HG02973 (cell line): ENCODE data around the gene ERGIC1.

Source experiments
- ATAC-seq: cut with Tn5 transposase; IDR thresholded peaks from one replicate; pipeline ENCODE4 v1.9.1; 2021; ENCODE audit warnings: moderate library complexity; ENCODE audit not compliant: unreplicated experiment

ERGIC1 gene

GRCh38 chr5:172940268-172941066 lies 106.4 kb downstream of the ERGIC1 start:
- ATAC-seq, result no peak

DNA sequence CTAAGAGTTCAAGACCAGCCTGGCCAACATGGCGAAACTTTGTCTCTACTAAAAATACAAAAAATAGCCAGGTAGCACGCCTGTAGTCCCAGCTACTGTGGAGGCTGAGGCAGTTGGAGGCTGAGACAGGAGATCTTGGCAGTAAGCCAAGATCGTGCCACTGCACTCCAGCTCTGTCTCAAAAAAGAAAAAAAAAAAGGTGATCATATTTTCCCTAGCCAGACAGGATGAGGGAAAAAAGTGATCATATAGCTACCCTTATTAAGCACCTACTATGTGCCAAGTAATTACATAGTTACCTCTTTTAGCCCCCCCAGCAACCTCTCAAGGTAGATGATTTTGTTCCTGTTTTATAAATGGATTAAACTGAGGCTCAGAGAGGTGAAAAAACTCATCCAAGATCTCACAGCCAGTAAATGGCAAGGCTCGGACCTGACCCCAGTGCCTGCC lies 107.0 kb downstream of the ERGIC1 start:
- ATAC-seq, result no peak

- no peak for ATAC-seq
Measured at GRCh38 chr5:172942556-172942955, 108.5 kb downstream of the ERGIC1 start.

DNA sequence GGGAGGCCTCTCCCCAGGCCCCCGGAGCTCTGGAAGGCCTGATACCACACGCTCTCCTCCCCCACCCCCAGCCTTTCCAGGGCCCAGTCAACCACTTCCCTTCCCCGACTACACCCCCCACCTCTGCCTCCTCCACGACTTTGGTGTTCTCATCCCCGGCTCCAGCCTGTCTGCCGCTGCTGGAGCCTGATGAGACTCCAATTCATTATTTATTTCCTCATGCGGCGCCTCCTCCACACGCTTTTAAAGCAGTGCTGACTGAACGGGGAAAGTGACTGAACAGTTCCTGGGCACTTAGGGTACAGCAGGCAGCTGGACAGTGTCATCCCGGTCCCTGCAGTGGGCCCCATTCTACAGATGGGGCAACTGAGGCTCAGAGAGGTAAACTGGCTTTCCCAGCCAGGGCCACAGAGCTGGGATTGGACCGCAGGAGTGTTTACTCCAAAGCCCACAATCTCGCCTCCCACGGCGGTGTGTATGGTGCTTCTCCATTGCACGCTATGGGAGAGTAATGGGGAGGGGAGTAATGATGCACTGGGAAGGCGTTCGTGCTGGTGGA lies 109.3 kb downstream of the ERGIC1 start:
- ATAC-seq, result no peak

GRCh38 chr5:172943906-172944305 lies 109.9 kb downstream of the ERGIC1 start:
- ATAC-seq, result no peak

GRCh38 chr5:172944741-172945140 lies 110.7 kb downstream of the ERGIC1 start:
- ATAC-seq, result no peak

GRCh38 chr5:172945151-172945550 lies 111.1 kb downstream of the ERGIC1 start:
- ATAC-seq, result no peak

- ATAC-seq, result no peak
Measured at GRCh38 chr5:172946146-172946545, 112.1 kb downstream of the ERGIC1 start.

DNA sequence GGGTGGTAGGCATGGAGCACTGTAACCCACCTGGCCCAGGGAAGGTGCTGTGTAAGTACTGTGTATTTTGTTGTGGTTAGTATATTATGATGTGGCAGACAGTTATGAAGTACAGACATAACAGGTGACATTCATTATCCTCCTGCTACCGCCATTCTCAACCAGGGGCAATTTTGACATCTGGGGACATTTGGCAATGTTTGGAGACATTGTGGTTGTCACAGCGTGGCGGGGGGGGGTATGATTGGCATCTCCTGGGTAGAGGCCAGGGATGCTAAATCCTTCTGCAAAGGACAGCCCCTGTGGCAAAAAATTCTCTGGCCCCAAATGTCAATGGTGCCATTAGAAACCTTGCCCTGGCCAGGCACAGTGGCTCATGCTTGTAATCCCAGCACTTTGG lies 115.4 kb downstream of the ERGIC1 start:
- no peak for ATAC-seq

DNA sequence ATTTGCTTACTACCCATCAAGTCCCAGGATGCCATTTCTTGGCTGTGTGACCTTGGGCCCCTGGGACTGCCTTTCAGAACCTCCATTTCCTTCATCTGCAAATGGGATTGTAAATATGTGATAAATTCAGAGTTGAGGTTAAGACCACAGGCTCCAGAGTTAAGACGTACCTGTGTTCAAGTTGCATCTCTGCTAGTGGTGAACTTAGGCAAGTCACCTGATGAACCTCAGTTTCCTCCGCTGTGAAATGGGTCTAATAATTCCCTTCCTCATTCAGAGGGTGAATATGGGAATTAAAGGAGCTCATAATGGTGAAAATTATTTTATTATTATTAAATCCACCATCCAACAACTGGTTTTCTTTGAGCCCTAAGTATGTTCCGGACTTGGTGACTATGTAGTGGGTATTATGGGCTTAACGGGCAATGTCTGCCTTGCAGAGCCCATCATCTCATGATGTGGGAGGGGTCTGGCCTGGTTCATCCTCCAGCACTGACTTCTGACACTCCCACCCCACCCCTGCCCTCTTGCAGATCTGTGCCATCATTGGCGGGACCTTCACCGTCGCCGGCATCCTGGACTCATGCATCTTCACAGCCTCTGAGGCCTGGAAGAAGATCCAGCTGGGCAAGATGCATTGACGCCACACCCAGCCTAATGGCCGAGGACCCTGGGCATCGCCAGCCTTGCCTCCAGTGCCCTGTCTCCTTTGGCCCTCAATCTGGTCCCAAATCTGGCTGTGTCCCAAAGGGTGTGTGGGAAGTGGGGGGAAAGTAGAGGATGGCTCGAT lies 116.3 kb downstream of the ERGIC1 start:
- no peak for ATAC-seq

DNA sequence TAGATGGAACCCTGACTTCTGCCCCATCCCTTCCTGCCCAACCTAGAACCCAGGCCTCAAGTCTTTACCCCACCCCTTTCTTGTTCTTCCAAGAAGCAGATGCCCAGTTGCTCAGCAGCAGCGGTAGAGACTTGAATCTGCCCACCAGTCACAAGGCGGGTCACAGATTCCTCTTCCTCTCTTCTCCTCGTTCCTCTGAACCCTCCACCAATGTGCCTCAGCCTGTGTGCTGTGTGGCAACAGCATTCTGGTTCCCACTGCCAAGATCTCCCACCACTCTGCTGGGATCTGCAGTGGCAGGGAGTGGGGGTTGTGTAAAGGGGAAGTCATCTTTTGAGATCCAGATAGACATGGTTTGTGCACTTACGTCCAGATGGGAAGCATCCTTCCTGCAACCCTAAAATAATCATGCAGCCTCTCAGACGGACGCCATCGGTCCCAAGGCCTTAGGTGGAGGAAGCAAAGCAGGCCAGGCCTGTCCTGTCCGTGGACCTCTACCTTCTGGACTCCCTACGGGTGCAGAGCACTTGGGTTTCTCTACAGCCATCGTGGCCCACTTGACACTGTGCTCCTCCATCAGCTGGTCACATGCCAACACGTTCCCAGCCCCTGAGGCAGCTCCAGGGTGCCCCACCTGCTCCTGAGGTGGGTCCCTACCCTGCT lies 117.5 kb downstream of the ERGIC1 start:
- ATAC-seq, result no peak

DNA sequence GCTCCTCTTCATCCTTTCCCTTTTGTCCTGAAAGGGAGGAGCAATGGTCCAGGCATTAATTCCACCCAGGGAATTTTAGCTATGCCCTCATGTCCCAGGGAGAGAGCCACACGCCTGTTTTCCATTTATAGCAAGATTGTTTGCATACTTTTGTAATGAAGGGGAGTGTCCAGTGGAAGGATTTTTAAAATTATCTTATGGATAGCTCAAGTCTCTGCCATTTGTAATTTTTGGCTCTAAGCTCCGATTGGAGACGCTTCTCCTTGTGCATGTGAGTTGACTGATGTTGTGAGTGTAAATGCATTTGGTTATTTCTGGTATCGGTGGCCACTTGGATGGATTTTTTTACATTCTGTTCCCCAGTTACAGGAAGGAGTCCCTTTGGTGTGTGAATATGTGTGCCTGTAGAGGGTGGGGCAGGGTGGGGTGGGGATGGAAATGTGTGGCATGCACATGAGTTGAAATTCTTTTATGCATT lies 118.0 kb downstream of the ERGIC1 start:
- ATAC-seq, result no peak

DNA sequence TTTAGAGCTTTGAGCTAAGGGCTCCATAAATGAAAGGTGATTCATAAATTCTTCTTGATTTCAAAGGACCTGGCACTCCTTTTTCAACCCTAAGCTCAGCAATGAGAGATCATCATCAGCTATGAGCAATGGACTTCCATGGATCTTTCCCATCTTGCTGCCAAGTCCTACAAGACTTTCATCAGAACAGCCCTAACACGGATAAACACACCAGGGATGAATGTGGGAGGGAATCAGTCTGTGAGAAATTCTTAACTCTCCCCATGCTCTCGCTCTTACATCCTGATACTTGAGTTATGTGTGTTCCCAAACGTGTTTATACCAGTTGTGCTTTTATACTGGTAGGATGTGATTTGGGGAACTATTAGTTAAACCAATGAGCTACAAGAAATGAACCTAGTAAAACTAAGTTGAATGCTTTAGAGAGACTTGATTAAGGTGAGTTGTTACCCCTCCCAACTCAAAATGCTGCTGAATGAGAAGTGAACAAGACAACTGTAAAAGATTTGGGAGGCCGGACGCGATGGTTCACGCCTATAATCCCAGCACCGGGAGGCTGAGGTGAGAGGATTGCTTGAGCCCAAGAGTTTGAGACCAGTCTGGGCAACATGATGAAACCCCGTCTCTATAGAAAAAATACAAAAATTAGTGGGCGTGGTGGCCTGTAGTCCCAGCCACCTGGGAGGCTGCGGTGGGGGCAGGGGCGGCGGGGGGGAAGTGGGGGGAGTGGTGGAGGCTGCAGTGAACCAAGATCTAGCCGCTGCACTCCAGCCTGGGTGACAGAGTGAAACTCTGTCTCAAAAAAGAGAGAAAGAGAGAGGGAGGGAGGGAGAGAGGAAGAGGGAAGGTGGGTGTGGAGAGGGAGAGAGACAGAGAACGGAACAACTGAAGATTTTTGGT lies 120.0 kb downstream of the ERGIC1 start:
- no peak for ATAC-seq

DNA sequence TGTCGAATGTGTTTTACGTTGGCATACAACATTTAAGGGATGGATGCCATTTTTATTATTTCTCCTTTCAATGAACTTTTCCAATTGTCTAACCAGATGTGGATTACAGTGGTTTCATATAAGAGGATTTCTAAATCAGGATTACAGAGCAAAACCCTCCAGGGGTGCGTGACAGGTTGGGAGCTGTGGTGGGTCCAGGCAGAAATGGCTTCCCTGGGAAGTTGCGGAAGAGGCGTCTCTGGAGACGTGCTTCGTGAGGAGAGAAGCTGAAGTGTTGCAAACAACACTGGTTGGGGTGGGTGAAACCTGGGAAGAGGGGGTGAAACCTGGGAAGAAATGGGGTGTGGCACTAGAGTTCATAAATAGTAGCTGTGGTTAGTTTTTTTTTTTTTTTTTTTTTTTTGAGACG lies 120.7 kb downstream of the ERGIC1 start:
- no peak for ATAC-seq

- no peak for ATAC-seq
Measured at GRCh38 chr5:172956228-172956627, 122.2 kb downstream of the ERGIC1 start.

DNA sequence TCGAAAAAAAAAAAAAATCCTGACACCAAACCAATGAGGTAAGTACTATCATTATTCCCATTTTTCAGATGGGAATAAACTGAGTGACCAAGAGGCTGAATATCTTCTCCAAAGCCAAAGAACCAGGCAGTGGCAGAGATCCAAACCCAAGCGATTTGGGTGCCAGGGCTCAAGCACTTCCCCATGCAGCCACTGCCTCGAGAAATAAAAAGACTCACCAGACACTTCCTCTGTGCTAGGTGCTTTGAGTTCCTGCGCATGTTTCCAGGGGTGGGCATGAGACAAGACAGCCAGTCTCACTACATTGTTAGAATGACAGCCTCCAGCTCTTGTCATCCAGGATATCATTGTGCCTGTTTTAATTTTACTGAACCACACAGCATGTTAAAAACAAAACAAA lies 122.9 kb downstream of the ERGIC1 start:
- ATAC-seq, result no peak

GRCh38 chr5:172957458-172957857 lies 123.4 kb downstream of the ERGIC1 start:
- ATAC-seq, result no peak

GRCh38 chr5:172958331-172959046 lies 124.4 kb downstream of the ERGIC1 start:
- peak; percentile 58 for ATAC-seq
